SU-DHL-6 (cell line): ENCODE measurements around the gene PPARA.

Source experiments
- EZH2phosphoT487 ChIP-seq: fragments of 200-600 bp; sonication (generic), shearing (Covaris generic); conservative IDR thresholded peaks from 2 replicates; pipeline ENCODE4 v1.6.1; 2018; ENCODE audit warnings: mild to moderate bottlenecking, antibody characterized with exemption, low read length, moderate library complexity, mixed read lengths
- TF ChIP-seq, protein P1 (sequence below): fragments of 200-600 bp; sonication (generic); IDR thresholded peaks from one replicate; pipeline ENCODE4 v1.5.1; 2017; ENCODE audit warnings: antibody characterized with exemption, mild to moderate bottlenecking, low read length, moderate library complexity; ENCODE audit not compliant: insufficient read depth, poor library complexity, severe bottlenecking

DNA sequence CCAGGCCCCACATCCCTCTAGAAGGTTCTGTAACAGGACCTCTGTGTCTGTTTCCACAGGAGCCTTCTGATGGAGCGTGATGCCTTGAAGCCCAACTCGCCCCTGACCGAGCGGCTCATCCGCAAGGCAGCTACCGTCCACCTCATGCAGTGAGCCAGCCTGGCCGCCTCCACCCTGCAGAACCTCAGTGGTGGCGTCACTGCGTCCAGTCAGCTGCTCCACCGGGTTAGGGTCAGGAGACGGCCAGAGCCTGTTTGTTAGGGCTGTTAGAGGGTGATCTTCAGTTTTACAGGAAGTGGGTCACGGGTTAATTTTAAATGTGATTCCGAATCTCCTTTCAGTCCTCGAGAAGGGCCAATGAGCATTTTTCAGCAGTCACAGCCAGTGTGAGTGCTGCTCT is 142.4 kb downstream of the PPARA start:
- TF ChIP-seq, protein P1, sequence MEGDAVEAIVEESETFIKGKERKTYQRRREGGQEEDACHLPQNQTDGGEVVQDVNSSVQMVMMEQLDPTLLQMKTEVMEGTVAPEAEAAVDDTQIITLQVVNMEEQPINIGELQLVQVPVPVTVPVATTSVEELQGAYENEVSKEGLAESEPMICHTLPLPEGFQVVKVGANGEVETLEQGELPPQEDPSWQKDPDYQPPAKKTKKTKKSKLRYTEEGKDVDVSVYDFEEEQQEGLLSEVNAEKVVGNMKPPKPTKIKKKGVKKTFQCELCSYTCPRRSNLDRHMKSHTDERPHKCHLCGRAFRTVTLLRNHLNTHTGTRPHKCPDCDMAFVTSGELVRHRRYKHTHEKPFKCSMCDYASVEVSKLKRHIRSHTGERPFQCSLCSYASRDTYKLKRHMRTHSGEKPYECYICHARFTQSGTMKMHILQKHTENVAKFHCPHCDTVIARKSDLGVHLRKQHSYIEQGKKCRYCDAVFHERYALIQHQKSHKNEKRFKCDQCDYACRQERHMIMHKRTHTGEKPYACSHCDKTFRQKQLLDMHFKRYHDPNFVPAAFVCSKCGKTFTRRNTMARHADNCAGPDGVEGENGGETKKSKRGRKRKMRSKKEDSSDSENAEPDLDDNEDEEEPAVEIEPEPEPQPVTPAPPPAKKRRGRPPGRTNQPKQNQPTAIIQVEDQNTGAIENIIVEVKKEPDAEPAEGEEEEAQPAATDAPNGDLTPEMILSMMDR, result no peak
- no peak for TF ChIP-seq EZH2phosphoT487
